Hepatocyte (in vitro differentiated cells): Measurements from ENCODE around the gene ELK4. TPM values are rescaled to one million over a fixed set of nuclear protein-coding genes. Genes with fewer than 3 reads are reported as not detected.
"Not testable (repeated sequence)": the region's sequence is repeated elsewhere in the genome, so short reads cannot be mapped to it uniquely, and the experiment has no call there.

Experiments
- DNase-seq: peaks from one replicate; pipeline ENCODE4 v3.0.0-alpha.2; 2016; ENCODE audit warnings: low spot score
- H2AFZ ChIP-seq: fragments of 200-600 bp; sonication (generic); 2 replicates; pipeline ENCODE4 v1.6.0; 2016; ENCODE audit warnings: antibody characterized with exemption, mild to moderate bottlenecking
- H3K27ac ChIP-seq: fragments of 200-600 bp; sonication (generic); 2 replicates; pipeline ENCODE4 v1.5.1; 2016; ENCODE audit warnings: mild to moderate bottlenecking
- H3K27me3 ChIP-seq: fragments of 200-600 bp; sonication (generic); 2 replicates; pipeline ENCODE4 v1.6.1; 2016
- H3K36me3 ChIP-seq: fragments of 200-600 bp; sonication (generic); replicated peaks from 2 replicates; pipeline ENCODE4 v1.5.1; 2016; ENCODE audit warnings: low read depth; ENCODE audit not compliant: insufficient read depth
- H3K4me1 ChIP-seq: fragments of 200-600 bp; sonication (generic); 2 replicates; pipeline ENCODE4 v1.5.1; 2016; ENCODE audit warnings: mild to moderate bottlenecking, moderate library complexity; ENCODE audit not compliant: insufficient read depth
- H3K4me2 ChIP-seq: fragments of 200-600 bp; sonication (generic); 2 replicates; pipeline ENCODE4 v1.6.0; 2016
- H3K4me3 ChIP-seq: fragments of 200-600 bp; sonication (generic); 2 replicates; pipeline ENCODE4 v1.5.1; 2016; ENCODE audit warnings: mild to moderate bottlenecking
- H3K79me2 ChIP-seq: fragments of 200-600 bp; sonication (generic); 2 replicates; pipeline ENCODE4 v1.6.0; 2017; ENCODE audit warnings: mild to moderate bottlenecking
- H3K9me2 ChIP-seq: fragments of 200-600 bp; sonication (generic); replicated peaks from 2 replicates; pipeline ENCODE4 v1.6.0; 2017; ENCODE audit warnings: mild to moderate bottlenecking; ENCODE audit not compliant: insufficient read depth
- H3K9me3 ChIP-seq: fragments of 200-600 bp; sonication (generic); 2 replicates; pipeline ENCODE4 v1.5.1; 2016; ENCODE audit warnings: low read depth, mild to moderate bottlenecking
- H4K20me1 ChIP-seq: fragments of 200-600 bp; sonication (generic); 2 replicates; pipeline ENCODE4 v1.6.0; 2016; ENCODE audit warnings: mild to moderate bottlenecking; ENCODE audit not compliant: insufficient read depth, poor library complexity, severe bottlenecking
- CTCF ChIP-seq: fragments of 200-600 bp; sonication (generic); IDR thresholded peaks from 2 replicates; pipeline ENCODE4 v1.5.1; 2016; ENCODE audit warnings: antibody characterized with exemption, mild to moderate bottlenecking; ENCODE audit not compliant: poor library complexity
- EZH2 ChIP-seq: fragments of 200-600 bp; sonication (generic); IDR thresholded peaks from 2 replicates; pipeline ENCODE4 v1.6.1; 2016; ENCODE audit warnings: antibody characterized with exemption, mild to moderate bottlenecking, borderline replicate concordance
- EZH2phosphoT487 ChIP-seq: fragments of 200-600 bp; sonication (generic); IDR thresholded peaks from one replicate; pipeline ENCODE4 v1.6.1; 2018; ENCODE audit warnings: antibody characterized with exemption, mild to moderate bottlenecking, low read depth, moderate library complexity; ENCODE audit not compliant: unreplicated experiment, severe bottlenecking
- WGBS: methylation state at CpG from one replicate; pipeline ENCODE4 v1.1.6; 2016; ENCODE audit warnings: low lambda C conversion rate; ENCODE audit errors: missing lambda C conversion rate; 5-methylcytosine and 5-hydroxymethylcytosine counted together
- polyA plus RNA-seq: library from polyadenylated mRNA; unstranded; fragments of >200 nt; fragmentation: Nextera tagmentation; extraction: Ambion mirVana; gene quantifications from 2 replicates; pipeline ENCODE4 v1.2.1, GENCODE V29; 2016
- total RNA-seq: library from RNA; depleted of rRNA; stranded (reverse); fragments of >200 nt; gene quantifications from 2 replicates; pipeline ENCODE4 v1.2.3, GENCODE V29; 2014

Gene ELK4
- total and polyA plus RNA-seq, 2 experiments from 2014 or later, result 6.1 to 19.1 TPM

- Histone ChIP-seq H3K4me1 (peaks cover under 1% of the 10 kb centered on the region), H3K4me2 (no peak overlapping the region), H3K79me2 (no peaks in the 10 kb centered on the region), H2AFZ (no peak overlapping the region), H4K20me1 (no peaks in the 10 kb centered on the region), H3K9me3 (no peaks in the 10 kb centered on the region), H3K9me2 (no peaks in the 10 kb centered on the region), H3K36me3 (no peaks in the 10 kb centered on the region), H3K27me3 (no peaks in the 10 kb centered on the region), H3K4me3 (no peak overlapping the region), H3K27ac (no peak overlapping the region)
- no peak for DNase-seq
- TF ChIP-seq EZH2phosphoT487 (no peak), CTCF (no peak), EZH2 (no peak)
- WGBS, result 92% methylated on average over 9 of the region's 9 CpGs
Observed at GRCh38 chr1:205637854-205638468, 6.2 kb upstream of the ELK4 start.

GRCh38 chr1:205636732-205637131 is 4.9 kb upstream of the ELK4 start:
- WGBS, result 41% methylated on average over 4 of the region's 4 CpGs
- Histone ChIP-seq H3K4me1 (peaks cover 7% of the 10 kb centered on the region), H4K20me1 (no peaks in the 10 kb centered on the region), H3K36me3 (no peaks in the 10 kb centered on the region), H3K9me3 (no peaks in the 10 kb centered on the region), H3K4me3 (no peak overlapping the region), H2AFZ (no peak overlapping the region), H3K9me2 (no peaks in the 10 kb centered on the region), H3K79me2 (no peaks in the 10 kb centered on the region), H3K27ac (no peak overlapping the region), H3K4me2 (no peak overlapping the region), H3K27me3 (no peaks in the 10 kb centered on the region)
- TF ChIP-seq EZH2phosphoT487, result no peak
- no peak for TF ChIP-seq EZH2
- TF ChIP-seq CTCF, result no peak
- no peak for DNase-seq

- H3K27ac ChIP-seq, H3K36me3 ChIP-seq, H3K4me3 ChIP-seq, H3K79me2 ChIP-seq, H3K4me2 ChIP-seq, H2AFZ ChIP-seq, H3K9me2 ChIP-seq, DNase-seq, H3K4me1 ChIP-seq, H3K9me3 ChIP-seq, H4K20me1 ChIP-seq, H3K27me3 ChIP-seq: not testable (repeated sequence)
- WGBS, result 80% methylated on average over 7 of the region's 7 CpGs
Observed at GRCh38 chr1:205636138-205636530, 4.3 kb upstream of the ELK4 start.

GRCh38 chr1:205633421-205633976 is 1.7 kb upstream of the ELK4 start:
- Histone ChIP-seq H3K27ac (no peak overlapping the region), H3K9me3 (no peaks in the 10 kb centered on the region), H3K9me2 (no peaks in the 10 kb centered on the region), H3K27me3 (no peaks in the 10 kb centered on the region), H3K4me1 (peaks cover 15% of the 10 kb centered on the region), H3K4me3 (no peak overlapping the region), H3K79me2 (peaks cover 23% of the 10 kb centered on the region), H2AFZ (no peak overlapping the region), H4K20me1 (peaks cover 3% of the 10 kb centered on the region), H3K36me3 (no peaks in the 10 kb centered on the region), H3K4me2 (peak overlapping the region; percentile 86)
- WGBS, result 81% methylated on average over 6 of the region's 6 CpGs
- no peak for DNase-seq
- TF ChIP-seq EZH2 (no peak), CTCF (no peak), EZH2phosphoT487 (no peak)
